GM18505 (cell line): ENCODE data around the gene C19orf12.

ENCODE experiments used
- ATAC-seq: cut with Tn5 transposase; IDR thresholded peaks from one replicate; pipeline ENCODE4 v1.9.1; 2021; ENCODE audit not compliant: unreplicated experiment
- POLR2A ChIP-seq: IDR thresholded peaks from 4 replicates; pipeline ENCODE4 v1.6.1; 2011; ENCODE audit warnings: borderline replicate concordance; ENCODE audit not compliant: insufficient read depth, insufficient read length; ENCODE audit errors: extremely low read depth

Gene C19orf12

GRCh38 chr19:29681422-29682235 is 33.4 kb downstream of the C19orf12 start:
- TF ChIP-seq POLR2A, result no peak
- no peak for ATAC-seq

- no peak for ATAC-seq
- TF ChIP-seq POLR2A, result no peak
Observed at GRCh38 chr19:29680937-29681336, 34.1 kb downstream of the C19orf12 start.

GRCh38 chr19:29680447-29680846 is 34.6 kb downstream of the C19orf12 start:
- TF ChIP-seq POLR2A, result peak; percentile 43
- peak; percentile 80 for ATAC-seq

- no peak for ATAC-seq
- no peak for TF ChIP-seq POLR2A
Observed at GRCh38 chr19:29679598-29680210, 35.4 kb downstream of the C19orf12 start.

GRCh38 chr19:29678484-29679106 is 36.5 kb downstream of the C19orf12 start:
- no peak for TF ChIP-seq POLR2A
- no peak for ATAC-seq

GRCh38 chr19:29677001-29677817 is 37.9 kb downstream of the C19orf12 start:
- TF ChIP-seq POLR2A, result no peak
- no peak for ATAC-seq

GRCh38 chr19:29676586-29676985 is 38.5 kb downstream of the C19orf12 start:
- no peak for TF ChIP-seq POLR2A
- no peak for ATAC-seq

GRCh38 chr19:29675650-29676186 is 39.3 kb downstream of the C19orf12 start:
- TF ChIP-seq POLR2A, result no peak
- ATAC-seq, result no peak

GRCh38 chr19:29675120-29675649 is 39.9 kb downstream of the C19orf12 start:
- TF ChIP-seq POLR2A, result no peak
- no peak for ATAC-seq

- ATAC-seq, result no peak
- no peak for TF ChIP-seq POLR2A
Observed at GRCh38 chr19:29674374-29675119, 40.5 kb downstream of the C19orf12 start.

- ATAC-seq, result no peak
- no peak for TF ChIP-seq POLR2A
Observed at GRCh38 chr19:29673451-29674371, 41.4 kb downstream of the C19orf12 start.
